Left lung (tissue), 14 donors: ENCODE data around the gene MOB3A. TPM values are rescaled to one million over a fixed set of nuclear protein-coding genes. Genes with fewer than 3 reads are reported as not detected.
A peak's percentile ranks its signal among the peaks of the same experiment; 100 is the strongest.

Experiments
- ATAC-seq: fragments of 200-7000 bp; cut with Tn5 transposase; one replicate; pipeline ENCODE4 v1.9.1; 2020; ENCODE audit warnings: moderate library complexity
- DNase-seq, 4 donors: peaks; one replicate each; pipeline ENCODE4 v3.0.0-alpha.2; 2013 to 2020
- H3K27ac ChIP-seq, 2 donors: fragments of 200-600 bp; sonication (generic) in 1 of 2; one replicate each; pipeline versions ENCODE4 v1.5.0 to v1.8.0; 2020 to 2021
- H3K27me3 ChIP-seq, 2 donors: fragments of 200-600 bp; sonication (generic) in 1 of 2; one replicate each; pipeline versions ENCODE4 v1.5.0 to v1.8.0; 2020 to 2021
- H3K36me3 ChIP-seq, 2 donors: fragments of 200-600 bp; sonication (generic) in 1 of 2; one replicate each; pipeline versions ENCODE4 v1.5.0 to v1.8.0; 2020 to 2021
- H3K4me1 ChIP-seq, 2 donors: fragments of 200-600 bp; one replicate each; pipeline ENCODE4 v1.8.0; 2021
- H3K4me3 ChIP-seq, 2 donors: fragments of 200-600 bp; sonication (generic) in 1 of 2; one replicate each; pipeline versions ENCODE4 v1.5.0 to v1.8.0; 2020 to 2021; ENCODE audit warnings: mild to moderate bottlenecking in 1 of 2
- H3K9me3 ChIP-seq, 2 donors: fragments of 200-600 bp; sonication (generic) in 1 of 2; one replicate each; pipeline versions ENCODE4 v1.5.0 to v1.8.0; 2020 to 2021
- CTCF ChIP-seq, 2 donors: fragments of 200-600 bp; sonication (generic) in 1 of 2; IDR thresholded peaks; one replicate each; pipeline versions ENCODE4 v1.5.0 to v1.8.0; 2021; ENCODE audit warnings: antibody characterized with exemption in 2 of 2
- intact Hi-C, 2 donors: fragments of 100-400 bp; cut with DNase I; formaldehyde crosslinking; loops; one replicate each; pipeline versions ENCODE4 v1.11.2 to v1.14.2; 2022
- long read RNA-seq, 12 donors: library from polyadenylated mRNA in 2 of 12; unstranded in 2 of 12; transcript quantifications; one replicate each; pipeline ENCODE4 v2.0.0 and lab custom pipeline, GENCODE V29; 2019 to 2026
- polyA plus RNA-seq, 6 donors: library from polyadenylated mRNA; unstranded; fragments of 120-200 nt; gene quantifications; one replicate each; pipeline ENCODE4 v1.2.1, GENCODE V29; 2013; ENCODE audit not compliant: insufficient read length in 6 of 6
- total RNA-seq, 2 donors: library from RNA; stranded (reverse); fragmentation: NEBNext Ultra II Directional; extraction: Animal tissue kit (Norgen Biotek cat#: 25700); gene quantifications; one replicate each; pipeline ENCODE4 v1.2.1, GENCODE V29; 2021
- donor health status: DM: no; HTN: yes; CAD: no.
- donor health status: DM: no; HTN: no; CAD: no.

The MOB3A gene
- total RNA-seq (100 to 1,000 TPM in 1 of 2 donors, 10 to 100 TPM in 1; 59.1 to 105 TPM), polyA plus RNA-seq (10 to 100 TPM; 20.6 to 31.5 (median 24.9) TPM)
- long read RNA-seq, donor 1, transcript MOB3A-201 (5 exons, 3,391 nt): major isoform, 6 of 13 reads
- long read RNA-seq, donor 1, partial matches to known transcripts: 6 of 13 reads
- long read RNA-seq, donor 1, other reads (novel, unspliced or antisense): 0 of 13 reads
- long read RNA-seq, donor 2, transcript MOB3A-201 (5 exons, 3,391 nt): major isoform, 7 of 9 reads
- long read RNA-seq, donor 2, partial matches to known transcripts: 0 of 9 reads
- long read RNA-seq, donor 2, other reads (novel, unspliced or antisense): 0 of 9 reads
- long read RNA-seq, donor 3, partial matches to known transcripts: 0 of 2 reads
- long read RNA-seq, donor 3, other reads (novel, unspliced or antisense): 0 of 2 reads
- long read RNA-seq, donor 4, partial matches to known transcripts: 0 of 4 reads
- long read RNA-seq, donor 4, other reads (novel, unspliced or antisense): 1 of 4 reads
- long read RNA-seq, donor 5, transcript MOB3A-201 (5 exons, 3,391 nt): major isoform, 9 of 10 reads
- long read RNA-seq, donor 5, partial matches to known transcripts: 0 of 10 reads
- long read RNA-seq, donor 5, other reads (novel, unspliced or antisense): 0 of 10 reads
- long read RNA-seq, donor 6, transcript MOB3A-201 (5 exons, 3,391 nt): major isoform, 6 of 6 reads
- long read RNA-seq, donor 6, partial matches to known transcripts: 0 of 6 reads
- long read RNA-seq, donor 6, other reads (novel, unspliced or antisense): 0 of 6 reads
- long read RNA-seq, donor 7, partial matches to known transcripts: 0 of 1 reads
- long read RNA-seq, donor 7, other reads (novel, unspliced or antisense): 0 of 1 reads
- long read RNA-seq, donor 8, transcript MOB3A-201 (5 exons, 3,391 nt): major isoform, 6 of 7 reads
- long read RNA-seq, donor 8, partial matches to known transcripts: 0 of 7 reads
- long read RNA-seq, donor 8, other reads (novel, unspliced or antisense): 0 of 7 reads
- long read RNA-seq, donor 9: 0 reads
- long read RNA-seq, donor 10, partial matches to known transcripts: 1 of 9 reads
- long read RNA-seq, donor 10, other reads (novel, unspliced or antisense): 8 of 9 reads
- long read RNA-seq, donor 11: 0 reads
- long read RNA-seq, donor 12, transcript MOB3A-201 (5 exons, 3,391 nt): major isoform, 8 of 8 reads
- long read RNA-seq, donor 12, partial matches to known transcripts: 0 of 8 reads
- long read RNA-seq, donor 12, other reads (novel, unspliced or antisense): 0 of 8 reads

- Histone ChIP-seq H3K4me3 (peak within 1 kb of the TSS; percentile 66 to 68), H3K36me3 (peaks cover 0 to 29% of the 10 kb centered on the region in 2 donors), H3K9me3 (no peaks in the 10 kb centered on the region), H3K27ac (peak within 1 kb of the TSS; percentile 91 to 96), H3K27me3 (no peaks in the 10 kb centered on the region), H3K4me1 (peaks cover 16 to 58% of the 10 kb centered on the region in 2 donors)
- ATAC-seq (peak; percentile 75), DNase-seq (peak in 2 of 4 donors; percentile 91 to 96)
- intact Hi-C loops: no loop called here
- no peak for TF ChIP-seq CTCF (IDR thresholded peaks at IDR 0.05)
These were observed at the start of gene MOB3A for GRCh38 chr19:2096034-2096479. TSS of gene MOB3A (minus strand) at chr19:2096326. CDS start at chr19:2078560, 17,766 bp downstream.

GRCh38 chr19:2145831-2146241 lies 49.7 kb upstream of the MOB3A start:
- DNase-seq (no peak), ATAC-seq (no peak)
- H3K27ac ChIP-seq: no peak overlapping the region
- H3K4me1 ChIP-seq: peaks cover 10 to 48% of the 10 kb centered on the region in 2 donors
- no peaks in the 10 kb centered on the region for H3K27me3 ChIP-seq
- H3K36me3 ChIP-seq: peaks cover 0 to 40% of the 10 kb centered on the region in 2 donors
- H3K9me3 ChIP-seq: no peaks in the 10 kb centered on the region
- H3K4me3 ChIP-seq: no peak overlapping the region
- intact Hi-C loops: no loop called here
- no peak for TF ChIP-seq CTCF (IDR thresholded peaks at IDR 0.05)

GRCh38 chr19:2144190-2144589 lies 48.1 kb upstream of the MOB3A start:
- TF ChIP-seq CTCF (IDR thresholded peaks at IDR 0.05): no peak

GRCh38 chr19:2142173-2142829 lies 46.2 kb upstream of the MOB3A start:
- no peaks in the 10 kb centered on the region for H3K9me3 ChIP-seq
- TF ChIP-seq CTCF (IDR thresholded peaks at IDR 0.05): no peak
- no peaks in the 10 kb centered on the region for H3K27me3 ChIP-seq
- H3K27ac ChIP-seq: no peak overlapping the region
- no peak overlapping the region for H3K4me3 ChIP-seq
- intact Hi-C loops: no loop called here
- H3K36me3 ChIP-seq: peaks cover 0 to 60% of the 10 kb centered on the region in 2 donors
- ATAC-seq: no peak
- peaks cover 0 to 15% of the 10 kb centered on the region in 2 donors for H3K4me1 ChIP-seq
- DNase-seq: no peak

More at GRCh38 chr19:2144190-2144589, 48.1 kb upstream of the MOB3A start:
- H3K27me3 ChIP-seq: no peaks in the 10 kb centered on the region
- H3K27ac ChIP-seq: no peak overlapping the region
- ATAC-seq: no peak
- H3K9me3 ChIP-seq: no peaks in the 10 kb centered on the region
- peaks cover 0 to 33% of the 10 kb centered on the region in 2 donors for H3K4me1 ChIP-seq
- intact Hi-C loops: no loop called here
- no peak for DNase-seq
- H3K4me3 ChIP-seq: no peak overlapping the region
- H3K36me3 ChIP-seq: peaks cover 0 to 50% of the 10 kb centered on the region in 2 donors
